Islet of Langerhans (tissue), 1 donor: ENCODE measurements around the gene MT1A.
"Not testable (repeated sequence)": the region's sequence is repeated elsewhere in the genome, so short reads cannot be mapped to it uniquely, and the experiment has no call there.

ENCODE experiments used
- FAIRE-seq: peaks from one replicate; lab custom pipeline; 2011; peaks lifted over from hg19 to GRCh38; lab: Jason Lieb, UNC

The MT1A gene

GRCh38 chr16:56610609-56611111, 27.8 kb upstream of the MT1A start:
- FAIRE-seq: no peak

- FAIRE-seq: no peak
Measured at GRCh38 chr16:56611281-56611833, 27.1 kb upstream of the MT1A start.

GRCh38 chr16:56613706-56614105, 24.8 kb upstream of the MT1A start:
- FAIRE-seq: no peak

- FAIRE-seq: no peak
Measured at GRCh38 chr16:56614549-56614991, 23.9 kb upstream of the MT1A start.

- FAIRE-seq: no peak
Measured at GRCh38 chr16:56615353-56615752, 23.1 kb upstream of the MT1A start.

- FAIRE-seq: no peak
Measured at GRCh38 chr16:56616608-56617211, 21.8 kb upstream of the MT1A start.

GRCh38 chr16:56617212-56618085, 21.0 kb upstream of the MT1A start:
- FAIRE-seq: no peak

- FAIRE-seq: no peak
Measured at GRCh38 chr16:56618138-56618537, 20.3 kb upstream of the MT1A start.

- FAIRE-seq: no peak
Measured at GRCh38 chr16:56620339-56620897, 18.0 kb upstream of the MT1A start.

GRCh38 chr16:56621665-56622445, 16.6 kb upstream of the MT1A start:
- FAIRE-seq: not testable (repeated sequence)

GRCh38 chr16:56623184-56623583, 15.3 kb upstream of the MT1A start:
- FAIRE-seq: not testable (repeated sequence)

- no peak for FAIRE-seq
Measured at GRCh38 chr16:56623637-56624036, 14.8 kb upstream of the MT1A start.

- no peak for FAIRE-seq
Measured at GRCh38 chr16:56625140-56625942, 13.1 kb upstream of the MT1A start, which contains the start of gene MT1E. Gene MT1E, plus strand, starts transcription at chr16:56625781. Its CDS starts 71 bp downstream, at chr16:56625852.

- FAIRE-seq: no peak
Measured at GRCh38 chr16:56625943-56626654, 12.4 kb upstream of the MT1A start.

- FAIRE-seq: no peak
Measured at GRCh38 chr16:56626685-56627084, 11.8 kb upstream of the MT1A start.

GRCh38 chr16:56628486-56629350, 9.7 kb upstream of the MT1A start:
- no peak for FAIRE-seq

GRCh38 chr16:56629531-56629930, 8.9 kb upstream of the MT1A start:
- no peak for FAIRE-seq

GRCh38 chr16:56630134-56630533, 8.3 kb upstream of the MT1A start:
- no peak for FAIRE-seq

GRCh38 chr16:56631197-56631596, 7.3 kb upstream of the MT1A start:
- FAIRE-seq: no peak

- no peak for FAIRE-seq
Measured at GRCh38 chr16:56631832-56632155, 6.7 kb upstream of the MT1A start.
